NCI-H345 treated with DMSO at 0.1 percent for 48 hours (cell line): ENCODE results near the gene AMY2A.
"Not testable (repeated sequence)": the region's sequence is repeated elsewhere in the genome, so short reads cannot be mapped to it uniquely, and the experiment has no call there.

Source experiments
- DNase-seq: peaks from one replicate; lab custom pipeline; 2025; ENCODE audit not compliant: unreplicated experiment; lab: John Stamatoyannopoulos, UW

Gene AMY2A

DNA sequence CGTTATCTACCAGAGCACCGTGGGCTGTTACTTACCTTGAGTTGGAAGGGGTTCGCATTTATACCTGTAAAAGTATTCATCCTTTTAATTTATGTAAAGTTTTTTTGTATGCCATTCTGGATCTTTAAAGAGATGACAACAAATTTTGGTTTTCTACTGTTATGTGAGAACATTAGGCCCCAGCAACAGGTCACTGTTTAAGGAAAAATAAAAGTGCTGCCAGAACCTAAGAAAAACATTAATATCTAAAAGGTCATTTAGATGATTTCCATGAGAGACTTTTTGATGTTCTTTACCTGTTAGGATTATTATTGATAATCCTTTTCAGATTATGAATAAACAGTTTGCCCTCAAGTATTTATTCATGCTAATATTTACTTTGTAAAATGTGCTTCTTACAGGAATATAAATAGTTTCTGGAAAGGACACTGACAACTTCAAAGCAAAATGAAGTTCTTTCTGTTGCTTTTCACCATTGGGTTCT is at the start of gene AMY2A:
TSS of gene AMY2A (plus strand) at position 434 of the 484 bp plus-strand sequence. CDS start at position 448, 14 bp downstream.
- not testable (repeated sequence) for DNase-seq

DNA sequence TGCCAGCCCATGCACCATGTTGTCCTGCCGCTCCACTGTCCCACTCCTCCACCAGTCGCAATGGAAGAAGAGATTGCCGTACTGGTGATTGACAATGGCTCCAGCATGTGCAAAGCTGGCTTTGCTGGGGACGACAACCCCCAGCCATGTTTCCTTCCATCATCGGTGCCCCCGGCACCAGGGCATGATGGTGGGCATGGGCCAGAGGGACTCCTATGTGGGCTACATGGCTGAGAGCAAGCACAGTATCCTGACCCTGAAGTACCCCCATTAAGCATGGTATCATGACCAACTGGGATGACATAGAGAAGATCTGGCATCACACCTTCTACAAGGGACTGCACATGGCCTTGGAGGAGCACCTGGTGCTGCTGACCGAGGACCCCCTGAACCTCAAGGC is 47.7 kb upstream of the AMY2A start:
- DNase-seq, result no peak

DNA sequence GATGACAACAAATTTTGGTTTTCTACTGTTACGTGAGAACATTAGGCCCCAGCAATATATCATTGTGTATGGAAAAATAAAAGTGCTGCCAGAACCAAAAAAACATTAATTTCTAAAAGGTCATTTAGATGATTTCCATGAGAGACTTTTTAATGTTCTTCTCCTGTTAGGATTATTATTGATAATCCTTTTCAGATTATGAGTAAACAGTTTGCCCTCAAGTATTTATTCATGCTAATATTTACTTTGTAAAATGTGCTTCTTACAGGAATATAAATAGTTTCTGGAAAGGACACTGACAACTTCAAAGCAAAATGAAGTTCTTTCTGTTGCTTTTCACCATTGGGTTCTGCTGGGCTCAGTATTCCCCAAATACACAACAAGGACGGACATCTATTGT is 45.9 kb upstream of the AMY2A start, which contains the start of gene AMY2B:
TSS of gene AMY2B (plus strand) at position 301 of the 400 bp plus-strand sequence. CDS start at position 315, 14 bp downstream.
- not testable (repeated sequence) for DNase-seq

- DNase-seq, result no peak
These were observed 41.2 kb upstream of the AMY2A start for GRCh38 chr1:103576065-103576464.

- DNase-seq, result not testable (repeated sequence)
These were observed 40.4 kb upstream of the AMY2A start for GRCh38 chr1:103576784-103577183.

DNA sequence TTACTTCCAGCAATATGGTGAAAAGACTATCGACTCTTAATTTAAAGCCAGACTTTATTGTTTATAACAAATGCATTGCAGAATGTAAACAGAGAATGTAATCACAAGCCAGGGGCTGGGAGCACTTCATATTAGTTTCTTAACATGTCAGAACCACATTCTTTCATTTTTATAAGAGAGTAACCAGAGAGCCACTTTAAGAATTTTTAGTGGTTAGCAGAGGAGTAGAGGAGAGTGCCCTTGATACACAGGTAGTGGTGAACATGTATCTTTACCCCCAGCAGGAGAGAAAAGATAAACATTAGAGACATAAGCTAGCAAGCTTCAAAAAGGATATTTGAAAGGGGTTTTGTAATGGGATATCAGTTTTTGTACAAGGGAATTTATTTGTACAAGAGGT is 34.8 kb upstream of the AMY2A start:
- no peak for DNase-seq

DNA sequence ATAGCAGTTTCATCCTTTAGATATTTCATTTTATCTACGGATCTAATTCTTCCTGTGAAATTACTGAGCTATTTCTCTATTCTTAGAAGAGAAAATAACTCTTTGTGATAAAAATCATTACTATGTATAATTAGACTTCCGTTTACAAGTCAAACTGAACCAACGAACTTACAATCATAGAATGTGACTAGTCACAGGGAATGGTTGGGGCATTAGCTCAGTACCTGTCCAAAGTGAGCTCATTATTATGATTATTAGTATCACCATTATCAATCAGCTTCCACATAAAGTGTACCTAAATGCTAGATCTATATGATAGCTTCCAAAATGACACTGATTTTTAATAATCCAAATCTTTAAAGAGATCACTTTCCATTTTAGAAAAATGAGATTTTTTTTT is 33.3 kb upstream of the AMY2A start:
- DNase-seq, result no peak

DNA sequence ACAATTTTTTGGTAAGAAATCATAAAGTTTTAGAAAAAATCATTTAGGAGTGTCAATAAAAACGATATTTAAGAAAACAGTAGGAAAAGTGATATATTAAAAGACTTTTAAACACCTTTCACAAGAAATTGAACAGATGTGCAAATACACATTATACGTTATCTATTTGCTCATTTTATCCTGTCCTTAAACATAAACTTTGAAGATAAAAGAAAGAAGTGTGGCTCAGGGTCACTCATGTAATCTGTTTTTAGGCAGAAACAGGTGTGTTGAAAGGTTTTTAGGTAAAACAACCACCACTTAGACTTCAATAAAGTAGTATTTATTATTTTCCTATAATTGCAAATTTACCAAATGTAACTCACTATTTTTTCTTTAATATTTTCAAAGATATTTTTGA is 32.7 kb upstream of the AMY2A start:
- no peak for DNase-seq

- not testable (repeated sequence) for DNase-seq
These were observed 14.5 kb upstream of the AMY2A start for GRCh38 chr1:103602740-103603139.

GRCh38 chr1:103616362-103616761 is 865 bp upstream of the AMY2A start:
- DNase-seq, result no peak

DNA sequence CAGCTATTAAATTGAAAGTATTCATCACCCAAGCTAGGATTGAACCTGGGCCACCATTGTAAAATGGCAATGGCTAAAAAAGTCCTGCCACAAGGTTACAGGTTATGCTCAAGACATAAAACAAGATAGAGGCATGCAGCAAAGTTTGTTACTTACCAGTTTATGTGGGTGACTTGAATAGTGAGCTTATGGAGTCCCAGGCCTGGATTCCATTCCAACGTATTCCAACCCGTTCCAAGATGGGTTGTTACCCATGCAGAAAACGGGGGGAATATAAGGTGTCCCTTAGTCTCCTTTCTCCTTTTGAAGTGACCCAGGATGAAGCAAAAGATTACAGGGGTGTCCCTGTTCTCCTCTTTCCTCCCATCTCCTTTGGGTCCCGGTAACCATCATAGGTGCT is 10.2 kb downstream of the AMY2A start:
- not testable (repeated sequence) for DNase-seq

DNA sequence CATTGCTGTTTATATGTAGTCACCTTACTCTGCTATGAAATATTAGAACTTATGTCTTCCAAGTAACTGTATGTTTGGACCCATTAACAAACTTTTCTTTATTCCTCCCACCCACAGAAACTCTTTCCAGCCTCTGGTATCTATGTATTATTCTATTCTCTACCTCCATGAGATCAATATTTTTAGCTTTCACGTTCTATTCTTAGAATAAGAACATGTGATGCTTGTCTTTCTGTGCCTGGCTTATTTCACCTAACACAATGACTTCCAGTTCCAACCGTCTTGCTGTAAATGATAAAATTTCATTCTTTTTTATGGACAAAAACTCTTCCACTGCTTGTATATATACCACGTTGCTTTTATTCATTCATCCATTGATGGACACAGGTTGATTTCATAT is 24.0 kb downstream of the AMY2A start:
- not testable (repeated sequence) for DNase-seq

GRCh38 chr1:103643908-103644307 is 26.7 kb downstream of the AMY2A start:
- not testable (repeated sequence) for DNase-seq

GRCh38 chr1:103650305-103650704 is 33.1 kb downstream of the AMY2A start:
- DNase-seq, result not testable (repeated sequence)

DNA sequence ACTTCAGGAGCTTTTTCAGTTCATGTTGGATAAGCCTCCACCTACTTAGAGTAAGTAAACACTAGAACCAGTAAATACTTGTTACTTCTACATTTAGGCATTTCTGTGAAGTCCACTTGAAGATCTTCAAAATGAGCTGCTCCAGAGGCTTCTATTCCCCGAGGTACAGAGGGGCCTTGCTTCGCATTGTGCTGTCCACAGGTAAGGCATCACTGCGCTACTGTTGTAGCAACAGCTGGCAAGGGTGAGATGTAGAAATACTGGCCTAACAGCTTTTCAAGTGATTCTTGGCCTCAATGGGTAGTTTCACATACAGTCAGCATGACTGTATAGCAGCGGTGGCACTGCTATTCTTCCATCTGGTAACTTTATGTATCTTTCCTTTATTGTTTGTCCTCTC is 33.7 kb downstream of the AMY2A start:
- DNase-seq, result not testable (repeated sequence)

DNA sequence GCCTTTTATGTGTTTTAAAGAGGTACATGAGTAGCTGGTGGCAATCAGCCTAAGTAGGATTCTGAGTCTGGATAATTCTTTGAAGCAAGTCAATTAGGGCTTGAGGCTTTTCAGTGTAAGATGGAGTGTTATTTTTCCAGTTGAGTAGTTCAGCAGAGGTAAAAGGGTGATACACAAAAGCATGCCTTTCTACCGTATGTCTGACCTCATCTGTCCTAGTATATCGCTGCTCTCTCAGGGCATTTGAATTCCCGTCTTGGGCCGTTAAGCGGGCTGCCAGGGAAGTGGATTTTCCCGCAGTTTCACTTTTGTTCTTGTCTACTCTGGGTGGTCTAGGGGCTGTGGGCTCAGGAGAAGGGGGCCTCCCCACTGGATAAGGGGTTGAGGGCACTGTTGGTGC is 36.9 kb downstream of the AMY2A start:
- DNase-seq, result not testable (repeated sequence)

DNA sequence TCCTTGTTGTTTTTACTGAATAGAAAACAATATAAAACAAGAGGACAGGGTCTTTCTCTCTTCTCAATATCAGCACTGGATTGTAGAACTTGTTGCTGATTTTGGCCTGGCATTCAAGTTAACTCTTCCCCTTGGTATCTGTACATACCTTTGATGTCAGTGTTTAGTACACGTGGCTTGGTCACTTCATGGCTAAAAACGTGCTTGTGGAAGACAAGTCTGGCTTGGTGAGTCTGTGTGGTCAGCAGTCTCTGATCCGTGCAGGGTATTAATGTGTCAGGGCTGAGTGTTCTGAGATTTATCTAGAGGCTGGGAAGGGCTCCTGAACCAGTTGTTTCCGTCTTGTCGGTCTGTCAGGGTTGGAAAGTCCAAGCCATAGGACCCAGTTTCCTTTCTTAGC is 38.2 kb downstream of the AMY2A start, which contains the start of gene AMY1A:
TSS of gene AMY1A (plus strand) at position 301 of the 400 bp plus-strand sequence. CDS start 571 bp downstream, outside the sequence.
- not testable (repeated sequence) for DNase-seq
